ENCODE results near the gene HYAL1.
A peak's percentile ranks its signal among the peaks of the same experiment; 100 is the strongest.

The HYAL1 gene

GRCh38 chr3:50318615-50319014 lies 15.2 kb upstream of the HYAL1 start:
- no peak for ATAC-seq

GRCh38 chr3:50318163-50318562 lies 14.8 kb upstream of the HYAL1 start:
- no peak for ATAC-seq
- TF ChIP-seq SNAI2 (CRISPR knock-in tag; IDR thresholded peaks at IDR 0.05) (no peak), TOX (CRISPR knock-in tag; IDR thresholded peaks at IDR 0.05; ENCODE audit: borderline replicate concordance) (no peak), CSDC2 (CRISPR knock-in tag; IDR thresholded peaks at IDR 0.05) (no peak), OSR1 (CRISPR knock-in tag; IDR thresholded peaks at IDR 0.05) (no peak), TCF4 (CRISPR knock-in tag; IDR thresholded peaks at IDR 0.05; ENCODE audit: borderline replicate concordance) (no peak), ZC3H10 (CRISPR knock-in tag; IDR thresholded peaks at IDR 0.05) (no peak)

More at GRCh38 chr3:50318615-50319014, 15.2 kb upstream of the HYAL1 start:
- TF ChIP-seq BACH2 (CRISPR knock-in tag; IDR thresholded peaks at IDR 0.05; ENCODE audit: borderline replicate concordance) (no peak), SNAI2 (CRISPR knock-in tag; IDR thresholded peaks at IDR 0.05) (no peak), ZNF8 (CRISPR knock-in tag; IDR thresholded peaks at IDR 0.05) (no peak), ISL1 (CRISPR knock-in tag; IDR thresholded peaks at IDR 0.05) (no peak), ZFP3 (CRISPR knock-in tag; IDR thresholded peaks at IDR 0.05) (no peak), RARB (CRISPR knock-in tag; IDR thresholded peaks at IDR 0.05) (no peak), TCF4 (CRISPR knock-in tag; IDR thresholded peaks at IDR 0.05; ENCODE audit: borderline replicate concordance) (no peak)

GRCh38 chr3:50317300-50317699 lies 13.9 kb upstream of the HYAL1 start:
- TF ChIP-seq SNAI2 (CRISPR knock-in tag; IDR thresholded peaks at IDR 0.05) (no peak), ZFP30 (CRISPR knock-in tag; IDR thresholded peaks at IDR 0.05) (no peak), CSRNP3 (CRISPR knock-in tag; IDR thresholded peaks at IDR 0.05) (no peak), TSHZ2 (CRISPR knock-in tag; IDR thresholded peaks at IDR 0.05) (no peak), CSDC2 (CRISPR knock-in tag; IDR thresholded peaks at IDR 0.05) (no peak), ARNTL (CRISPR knock-in tag; IDR thresholded peaks at IDR 0.05; ENCODE audit: borderline replicate concordance, low read depth) (no peak), TCF4 (CRISPR knock-in tag; IDR thresholded peaks at IDR 0.05; ENCODE audit: borderline replicate concordance) (no peak), POU6F1 (CRISPR knock-in tag; IDR thresholded peaks at IDR 0.05; ENCODE audit: borderline replicate concordance, low read depth) (no peak), TOX (CRISPR knock-in tag; IDR thresholded peaks at IDR 0.05; ENCODE audit: borderline replicate concordance) (no peak), ZC3H10 (CRISPR knock-in tag; IDR thresholded peaks at IDR 0.05) (no peak)
- ATAC-seq = no peak

- TF ChIP-seq ZNF565 (CRISPR knock-in tag; conservative IDR thresholded peaks at IDR 0.05; ENCODE audit: low read depth) (no peak), ESRRG (CRISPR knock-in tag; IDR thresholded peaks at IDR 0.05) (no peak), TOX (CRISPR knock-in tag; IDR thresholded peaks at IDR 0.05; ENCODE audit: borderline replicate concordance) (no peak), SNAI2 (CRISPR knock-in tag; IDR thresholded peaks at IDR 0.05) (no peak), PPARA (CRISPR knock-in tag; IDR thresholded peaks at IDR 0.05; ENCODE audit: borderline replicate concordance) (no peak), ZNF8 (CRISPR knock-in tag; IDR thresholded peaks at IDR 0.05) (no peak), PATZ1 (CRISPR knock-in tag; IDR thresholded peaks at IDR 0.05; ENCODE audit: borderline replicate concordance) (no peak), CSDC2 (CRISPR knock-in tag; IDR thresholded peaks at IDR 0.05) (no peak), POU6F1 (CRISPR knock-in tag; IDR thresholded peaks at IDR 0.05; ENCODE audit: borderline replicate concordance, low read depth) (no peak)
- ATAC-seq = peak; percentile 5; the same call in 2 of the 3 replicates
These were observed 13.4 kb upstream of the HYAL1 start for GRCh38 chr3:50316657-50317242.
